ENCODE data around the gene GLIS1. TPM values are rescaled to one million over a fixed set of nuclear protein-coding genes. Genes with fewer than 3 reads are reported as not detected.

GLIS1 gene
- total and polyA plus RNA-seq, 2 experiments from 2014 or later: 0.77 to 0.95 TPM

- H3K4me3 ChIP-seq: no peak overlapping the region
- no peak for DNase-seq (ENCODE audit: low read depth in 1 of 2, low spot score in 1 of 2)
- no peaks in the 10 kb centered on the region for H3K9me3 ChIP-seq (ENCODE audit: low read depth)
- H3K27me3 ChIP-seq: peaks cover 12% of the 10 kb centered on the region
- no peak overlapping the region for H3K27ac ChIP-seq
- no peak for TF ChIP-seq CTCF (IDR thresholded peaks at IDR 0.05; ENCODE audit: low read depth, low read length)
- H3K36me3 ChIP-seq: no peaks in the 10 kb centered on the region
- H3K4me1 ChIP-seq (ENCODE audit: low read depth): no peaks in the 10 kb centered on the region
Observed at GRCh38 chr1:53482441-53483153, 256.4 kb downstream of the GLIS1 start.

GRCh38 chr1:53481456-53481855, 257.5 kb downstream of the GLIS1 start:
- H3K27ac ChIP-seq: no peak overlapping the region
- no peaks in the 10 kb centered on the region for H3K36me3 ChIP-seq
- H3K4me1 ChIP-seq (ENCODE audit: low read depth): no peaks in the 10 kb centered on the region
- H3K27me3 ChIP-seq: peaks cover 7% of the 10 kb centered on the region
- DNase-seq (ENCODE audit: low read depth in 1 of 2, low spot score in 1 of 2): no peak
- no peak overlapping the region for H3K4me3 ChIP-seq
- H3K9me3 ChIP-seq (ENCODE audit: low read depth): no peaks in the 10 kb centered on the region
- no peak for TF ChIP-seq CTCF (IDR thresholded peaks at IDR 0.05; ENCODE audit: low read depth, low read length)

- no peak overlapping the region for H3K27ac ChIP-seq
- no peak for DNase-seq (ENCODE audit: low read depth in 1 of 2, low spot score in 1 of 2)
- H3K9me3 ChIP-seq (ENCODE audit: low read depth): no peaks in the 10 kb centered on the region
- H3K4me1 ChIP-seq (ENCODE audit: low read depth): no peaks in the 10 kb centered on the region
- no peaks in the 10 kb centered on the region for H3K36me3 ChIP-seq
- no peak overlapping the region for H3K4me3 ChIP-seq
- peaks cover 7% of the 10 kb centered on the region for H3K27me3 ChIP-seq
- no peak for TF ChIP-seq CTCF (IDR thresholded peaks at IDR 0.05; ENCODE audit: low read depth, low read length)
Observed at GRCh38 chr1:53480678-53481077, 258.3 kb downstream of the GLIS1 start.

DNA sequence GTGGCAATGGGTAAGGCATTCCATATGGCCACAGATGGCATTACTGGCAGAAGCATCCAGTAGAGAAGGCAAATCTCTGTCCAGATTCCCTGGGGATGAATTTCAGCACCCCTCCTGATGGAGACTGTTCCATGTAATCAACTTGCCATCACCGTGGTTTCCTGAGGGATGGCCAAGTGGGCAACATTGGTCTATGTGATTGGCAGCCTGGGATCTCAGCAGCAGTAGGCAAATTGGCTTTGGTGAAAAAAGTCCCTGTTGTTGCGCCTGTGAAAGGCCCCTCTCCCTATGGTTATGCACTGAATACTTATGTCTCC, 260.5 kb downstream of the GLIS1 start:
- Histone ChIP-seq H3K4me3 (no peak overlapping the region), H3K9me3 (ENCODE audit: low read depth) (no peaks in the 10 kb centered on the region), H3K4me1 (ENCODE audit: low read depth) (no peaks in the 10 kb centered on the region), H3K27me3 (peaks cover 7% of the 10 kb centered on the region), H3K27ac (no peak overlapping the region), H3K36me3 (no peaks in the 10 kb centered on the region)
- DNase-seq (ENCODE audit: low read depth in 1 of 2, low spot score in 1 of 2): no peak
- no peak for TF ChIP-seq CTCF (IDR thresholded peaks at IDR 0.05; ENCODE audit: low read depth, low read length)

DNA sequence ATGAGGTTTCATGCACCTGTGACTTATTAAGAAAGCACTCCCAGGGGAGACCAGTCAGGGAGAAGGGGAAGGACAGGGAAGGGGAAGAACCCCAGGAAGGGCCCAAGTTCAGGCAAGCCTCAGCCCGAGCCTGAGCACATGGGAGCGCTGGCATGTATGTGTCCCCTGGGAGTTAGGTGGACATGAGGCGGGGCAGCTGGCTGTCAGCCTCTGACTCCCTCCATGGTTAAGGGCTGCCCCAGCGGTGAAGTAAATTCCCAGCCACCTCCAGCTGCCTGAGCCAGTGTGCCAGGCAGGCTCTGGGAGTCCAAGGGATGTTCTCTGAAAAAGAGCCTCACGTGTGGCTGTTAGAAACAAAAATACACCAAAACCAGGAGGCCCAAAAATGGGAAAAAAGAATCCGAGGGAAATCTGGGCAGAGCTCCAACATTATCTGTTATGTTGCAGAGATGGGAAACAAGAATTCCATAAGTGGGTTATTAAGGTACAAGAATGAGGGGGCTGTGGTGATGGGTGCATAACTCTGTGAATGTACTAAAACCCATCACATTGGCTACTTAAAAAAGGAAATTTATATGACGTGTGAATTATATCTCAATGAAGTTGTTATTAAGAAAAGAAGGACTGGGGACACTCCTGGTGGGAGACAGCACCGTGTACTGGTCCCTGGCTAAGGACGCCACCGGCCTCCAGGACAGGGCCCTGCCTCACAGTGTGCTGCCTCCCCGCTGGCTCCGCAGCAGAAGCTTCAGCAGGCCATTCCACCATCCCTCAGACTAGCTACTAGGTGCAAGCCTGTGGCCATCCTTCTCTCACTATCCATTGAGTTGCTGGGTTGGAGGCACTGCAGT, 261.1 kb downstream of the GLIS1 start:
- Histone ChIP-seq H3K4me1 (ENCODE audit: low read depth) (no peaks in the 10 kb centered on the region), H3K4me3 (no peak overlapping the region), H3K36me3 (no peaks in the 10 kb centered on the region), H3K9me3 (ENCODE audit: low read depth) (no peaks in the 10 kb centered on the region), H3K27ac (no peak overlapping the region), H3K27me3 (peaks cover 7% of the 10 kb centered on the region)
- no peak for TF ChIP-seq CTCF (IDR thresholded peaks at IDR 0.05; ENCODE audit: low read depth, low read length)
- peak in 1 of 2 donors; percentile 33 for DNase-seq (ENCODE audit: low read depth in 1 of 2, low spot score in 1 of 2)

All from cardiac muscle cell (in vitro differentiated cells and primary cell).